Right lobe of liver (tissue), 6 donors: ENCODE measurements around the gene TRAK1. TPM values are rescaled to one million over a fixed set of nuclear protein-coding genes. Genes with fewer than 3 reads are reported as not detected.

Experiments used
- ATAC-seq, 4 donors: fragments of 200-7000 bp; cut with Tn5 transposase; one replicate each; pipeline ENCODE4 v1.9.1; 2020; ENCODE audit warnings: mild to moderate bottlenecking in 4 of 4, moderate library complexity in 4 of 4
- DNase-seq, 3 donors: peaks; one replicate each; pipeline ENCODE4 v3.0.0-alpha.2; 2020
- H3K27ac ChIP-seq, 3 donors: fragments of 200-600 bp; one replicate each; pipeline ENCODE4 v1.8.0; 2022
- H3K27me3 ChIP-seq, 2 donors: fragments of 200-600 bp; one replicate each; pipeline ENCODE4 v1.8.0; 2022
- H3K36me3 ChIP-seq, 4 donors: fragments of 200-600 bp; sonication (generic) in 1 of 4; one replicate each; pipeline versions ENCODE4 v1.5.1 to v1.8.0; 2017 to 2022; ENCODE audit warnings: control low read depth in 1 of 4
- H3K4me1 ChIP-seq, 4 donors: fragments of 200-600 bp; sonication (generic) in 1 of 4; one replicate each; pipeline versions ENCODE4 v1.5.1 to v1.8.0; 2017 to 2022; ENCODE audit warnings: control low read depth in 1 of 4
- H3K4me3 ChIP-seq, 3 donors: fragments of 200-600 bp; one replicate each; pipeline ENCODE4 v1.8.0; 2022
- H3K9me3 ChIP-seq, 4 donors: fragments of 200-600 bp; sonication (generic) in 1 of 4; one replicate each; pipeline versions ENCODE4 v1.5.1 to v1.8.0; 2017 to 2022; ENCODE audit warnings: control low read depth in 1 of 4
- CTCF ChIP-seq, 4 donors: fragments of 200-600 bp in 3 of 4; fragments of 450-650 bp in 1 of 4; IDR thresholded peaks; one replicate each; pipeline versions ENCODE4 v1.5.1 to v1.8.0; 2016 to 2022; ENCODE audit warnings: antibody characterized with exemption in 4 of 4, mild to moderate bottlenecking in 2 of 4
- POLR2A ChIP-seq: fragments of 450-650 bp; IDR thresholded peaks from one replicate; pipeline ENCODE4 v1.6.1; 2017; ENCODE audit warnings: antibody characterized with exemption, mild to moderate bottlenecking
- WGBS: methylation state at CpG from one replicate; pipeline ENCODE4 v1.1.6; 2018; ENCODE audit warnings: low coverage, low lambda C conversion rate; ENCODE audit not compliant: insufficient coverage; ENCODE audit errors: missing lambda C conversion rate; 5-methylcytosine and 5-hydroxymethylcytosine counted together
- intact Hi-C, 2 donors: fragments of 100-400 bp; cut with DNase I; formaldehyde crosslinking; loops; one replicate each; pipeline versions ENCODE4 v1.11.2 to v1.14.1; 2022
- total RNA-seq, 6 experiments: library from RNA; depleted of rRNA in 2 of 6; stranded (reverse); fragments of >200 nt in 2 of 6; fragmentation: NEBNext Ultra II Directional in 3 of 6; extraction: Animal tissue kit (Norgen Biotek cat#: 25700) in 3 of 6; gene quantifications; one replicate each; pipeline versions ENCODE4 v1.1.0 to v1.2.4, GENCODE V29; 2016 to 2023
- donor health status: DM: no; HTN: yes; CAD: no.
- donor health status: DM: no; HTN: no; CAD: no.
- donor health status: DM: no; HTN: no; CAD: no.
- donor health status: DM: no; HTN: yes; CAD: no.
- donor health status: DM: no; HTN: yes; CAD: no.

Gene TRAK1
- total RNA-seq, 6 experiments from 2014 or later: 9.5 to 16.4 (median 12.2) TPM

- Histone ChIP-seq H3K4me1 (peaks cover 0 to 15% (median 7%) of the 10 kb centered on the region in 4 donors), H3K27me3 (no peaks in the 10 kb centered on the region), H3K9me3 (no peaks in the 10 kb centered on the region), H3K36me3 (peaks cover 0 to 4% (median 1%) of the 10 kb centered on the region in 4 donors), H3K27ac (no peak overlapping the region), H3K4me3 (no peak overlapping the region)
- DNase-seq: no peak
- intact Hi-C loops: no loop called here
- TF ChIP-seq CTCF (IDR thresholded peaks at IDR 0.05): no peak
- no peak for TF ChIP-seq POLR2A
- ATAC-seq: no peak
- WGBS: 85% methylated on average over 2 of the region's 9 CpGs
These were observed 96.8 kb downstream of the TRAK1 start for GRCh38 chr3:42187936-42188335.

- no peaks in the 10 kb centered on the region for H3K27me3 ChIP-seq
- DNase-seq (no peak), ATAC-seq (peak; percentile 19 to 61 (median 42))
- no peak for TF ChIP-seq CTCF (IDR thresholded peaks at IDR 0.05)
- H3K4me1 ChIP-seq: peaks cover 0 to 15% (median 7%) of the 10 kb centered on the region in 4 donors
- H3K4me3 ChIP-seq: no peak overlapping the region
- H3K27ac ChIP-seq: no peak overlapping the region
- intact Hi-C loops: no loop called here
- peaks cover 0 to 4% (median 1%) of the 10 kb centered on the region in 4 donors for H3K36me3 ChIP-seq
- 60% methylated on average over 1 of the region's 1 CpG for WGBS
- H3K9me3 ChIP-seq: no peaks in the 10 kb centered on the region
These were observed 97.2 kb downstream of the TRAK1 start for GRCh38 chr3:42188376-42188775.

- DNase-seq: no peak
- intact Hi-C loops: no loop called here
- Histone ChIP-seq H3K27me3 (no peaks in the 10 kb centered on the region), H3K9me3 (no peaks in the 10 kb centered on the region), H3K36me3 (peaks cover 0 to 10% (median 2%) of the 10 kb centered on the region in 4 donors), H3K4me1 (peaks cover 0 to 15% (median 7%) of the 10 kb centered on the region in 4 donors), H3K4me3 (no peak overlapping the region), H3K27ac (peak overlapping the region in 1 of 3 donors; percentile 43)
- peak in 1 of 4 donors; percentile 5 for ATAC-seq
- WGBS: no CpG with 5 or more reads among the region's 6 CpGs
- TF ChIP-seq POLR2A (no peak), CTCF (IDR thresholded peaks at IDR 0.05) (no peak)
These were observed 97.9 kb downstream of the TRAK1 start for GRCh38 chr3:42189001-42189460.

- peaks cover 0 to 15% (median 7%) of the 10 kb centered on the region in 4 donors for H3K4me1 ChIP-seq
- H3K9me3 ChIP-seq: no peaks in the 10 kb centered on the region
- H3K27me3 ChIP-seq: no peaks in the 10 kb centered on the region
- 34% methylated on average over 4 of the region's 6 CpGs for WGBS
- peak overlapping the region in 2 of 3 donors; percentile 14 to 43 for H3K27ac ChIP-seq
- TF ChIP-seq POLR2A: no peak
- no peak for TF ChIP-seq CTCF (IDR thresholded peaks at IDR 0.05)
- ATAC-seq (peak; percentile 66 to 74 (median 72)), DNase-seq (peak; percentile 34 to 74 (median 59))
- intact Hi-C loops: loop anchor here (10.0 kb wide), 2 partner anchors 65 to 75 kb away; no protein-coding TSS in a partner anchor
- peaks cover 0 to 17% (median 3%) of the 10 kb centered on the region in 4 donors for H3K36me3 ChIP-seq
- no peak overlapping the region for H3K4me3 ChIP-seq
These were observed 98.6 kb downstream of the TRAK1 start for GRCh38 chr3:42189736-42190135.
